Measurements from ENCODE around the gene FTO.

The FTO gene

GRCh38 chr16:54123766-54124165, 419.8 kb downstream of the FTO start:
- no peak for DNase-seq (ENCODE audit: low read depth)
- no peak for TF ChIP-seq CTCF (IDR thresholded peaks at IDR 0.05; ENCODE audit: control insufficient read depth, insufficient read depth, low read depth, low read length, missing control alignments)
- H3K4me3 ChIP-seq (ENCODE audit: control insufficient read depth, low read depth, low read length): no peak overlapping the region

- DNase-seq (ENCODE audit: low read depth): no peak
These were observed 422.0 kb downstream of the FTO start for GRCh38 chr16:54125751-54126655.

GRCh38 chr16:54126907-54127306, 423.0 kb downstream of the FTO start:
- no peak overlapping the region for H3K4me3 ChIP-seq (ENCODE audit: control insufficient read depth, low read depth, low read length)
- no peak for TF ChIP-seq CTCF (IDR thresholded peaks at IDR 0.05; ENCODE audit: control insufficient read depth, insufficient read depth, low read depth, low read length, missing control alignments)
- DNase-seq (ENCODE audit: low read depth): no peak

More at GRCh38 chr16:54125751-54126655, 422.0 kb downstream of the FTO start:
- H3K4me3 ChIP-seq (ENCODE audit: control insufficient read depth, low read depth, low read length): no peak overlapping the region
- TF ChIP-seq CTCF (IDR thresholded peaks at IDR 0.05; ENCODE audit: control insufficient read depth, insufficient read depth, low read depth, low read length, missing control alignments): no peak

GRCh38 chr16:54128629-54129234, 424.8 kb downstream of the FTO start:
- H3K4me3 ChIP-seq (ENCODE audit: control insufficient read depth, low read depth, low read length): no peak overlapping the region
- TF ChIP-seq CTCF (IDR thresholded peaks at IDR 0.05; ENCODE audit: control insufficient read depth, insufficient read depth, low read depth, low read length, missing control alignments): no peak
- no peak for DNase-seq (ENCODE audit: low read depth)

GRCh38 chr16:54129810-54130209, 425.9 kb downstream of the FTO start:
- no peak overlapping the region for H3K4me3 ChIP-seq (ENCODE audit: control insufficient read depth, low read depth, low read length)
- DNase-seq (ENCODE audit: low read depth): no peak
- no peak for TF ChIP-seq CTCF (IDR thresholded peaks at IDR 0.05; ENCODE audit: control insufficient read depth, insufficient read depth, low read depth, low read length, missing control alignments)

GRCh38 chr16:54135361-54136275, 431.7 kb downstream of the FTO start:
- no peak for TF ChIP-seq CTCF (IDR thresholded peaks at IDR 0.05; ENCODE audit: control insufficient read depth, insufficient read depth, low read depth, low read length, missing control alignments)
- H3K4me3 ChIP-seq (ENCODE audit: control insufficient read depth, low read depth, low read length): no peak overlapping the region
- peak; percentile 41 for DNase-seq (ENCODE audit: low read depth)

Measured in AG09309 (cell line).